HEK293 (cell line): ENCODE measurements around the gene OST4.

Source experiments
- FEZF1 ChIP-seq: fragments of 450-650 bp; formaldehyde crosslinking; IDR thresholded peaks from 2 replicates; pipeline ENCODE4 v1.5.1; 2016; ENCODE audit warnings: missing biosample characterization, missing genetic modification characterization
- KLF10 ChIP-seq: fragments of 450-650 bp; IDR thresholded peaks from 2 replicates; pipeline ENCODE4 v1.5.1; 2018; ENCODE audit warnings: missing biosample characterization, mild to moderate bottlenecking, missing genetic modification characterization
- KLF16 ChIP-seq: fragments of 450-650 bp; formaldehyde crosslinking; IDR thresholded peaks from 2 replicates; pipeline ENCODE4 v1.5.1; 2017; ENCODE audit warnings: missing biosample characterization, missing genetic modification characterization
- MEIS1 ChIP-seq: sonication (generic); formaldehyde crosslinking; IDR thresholded peaks from 2 replicates; pipeline ENCODE4 v1.8.1; 2022; ENCODE audit warnings: missing genetic modification reagents, mild to moderate bottlenecking, borderline replicate concordance
- PBX3 ChIP-seq: sonication (generic); formaldehyde crosslinking; IDR thresholded peaks from 2 replicates; pipeline ENCODE4 v1.8.1; 2022; ENCODE audit warnings: mild to moderate bottlenecking, moderate library complexity, missing genetic modification reagents
- RBAK ChIP-seq: fragments of 450-650 bp; formaldehyde crosslinking; IDR thresholded peaks from 2 replicates; pipeline ENCODE4 v1.5.1; 2016; ENCODE audit warnings: missing biosample characterization, missing genetic modification characterization
- WT1 ChIP-seq: fragments of 450-650 bp; formaldehyde crosslinking; IDR thresholded peaks from 2 replicates; pipeline ENCODE4 v1.5.1; 2016; ENCODE audit warnings: missing biosample characterization, missing genetic modification characterization
- YY1 ChIP-seq: fragments of 450-650 bp; formaldehyde crosslinking; IDR thresholded peaks from 2 replicates; pipeline ENCODE4 v1.5.1; 2018; ENCODE audit warnings: missing biosample characterization, missing genetic modification characterization
- ZBTB17 ChIP-seq: fragments of 450-650 bp; formaldehyde crosslinking; IDR thresholded peaks from 2 replicates; pipeline ENCODE4 v1.5.1; 2016; ENCODE audit warnings: missing biosample characterization, missing genetic modification characterization
- ZFP41 ChIP-seq: fragments of 450-650 bp; formaldehyde crosslinking; IDR thresholded peaks from 2 replicates; pipeline ENCODE4 v1.5.1; 2016; ENCODE audit warnings: missing biosample characterization, missing genetic modification characterization, borderline replicate concordance
- ZNF121 ChIP-seq: fragments of 450-650 bp; formaldehyde crosslinking; IDR thresholded peaks from 2 replicates; pipeline ENCODE4 v1.5.1; 2016; ENCODE audit warnings: missing biosample characterization, missing genetic modification characterization
- ZNF169 ChIP-seq: fragments of 450-650 bp; formaldehyde crosslinking; IDR thresholded peaks from 2 replicates; pipeline ENCODE4 v1.5.1; 2016; ENCODE audit warnings: missing biosample characterization, missing genetic modification characterization
- ZNF211 ChIP-seq: fragments of 450-650 bp; formaldehyde crosslinking; IDR thresholded peaks from 2 replicates; pipeline ENCODE4 v1.5.1; 2016; ENCODE audit warnings: low read depth, missing biosample characterization, missing genetic modification characterization
- ZNF223 ChIP-seq: fragments of 450-650 bp; formaldehyde crosslinking; IDR thresholded peaks from 2 replicates; pipeline ENCODE4 v1.5.1; 2016; ENCODE audit warnings: missing biosample characterization, missing genetic modification characterization
- ZNF423 ChIP-seq: fragments of 450-650 bp; formaldehyde crosslinking; IDR thresholded peaks from 2 replicates; pipeline ENCODE4 v1.5.1; 2016; ENCODE audit warnings: missing biosample characterization, missing genetic modification characterization
- ZNF433 ChIP-seq: fragments of 450-650 bp; formaldehyde crosslinking; IDR thresholded peaks from 2 replicates; pipeline ENCODE4 v1.5.1; 2016; ENCODE audit warnings: missing biosample characterization, missing genetic modification characterization, low read depth
- ZNF473 ChIP-seq: fragments of 450-650 bp; formaldehyde crosslinking; IDR thresholded peaks from 2 replicates; pipeline ENCODE4 v1.5.1; 2017; ENCODE audit warnings: missing biosample characterization, missing genetic modification characterization
- ZNF585B ChIP-seq: fragments of 450-650 bp; formaldehyde crosslinking; IDR thresholded peaks from 2 replicates; pipeline ENCODE4 v1.5.1; 2016; ENCODE audit warnings: missing biosample characterization, missing genetic modification characterization
- ZNF600 ChIP-seq: fragments of 450-650 bp; formaldehyde crosslinking; IDR thresholded peaks from 2 replicates; pipeline ENCODE4 v1.5.1; 2016; ENCODE audit warnings: missing biosample characterization, missing genetic modification characterization
- ZNF621 ChIP-seq: fragments of 450-650 bp; formaldehyde crosslinking; IDR thresholded peaks from 2 replicates; pipeline ENCODE4 v1.5.1; 2017; ENCODE audit warnings: missing biosample characterization, missing genetic modification characterization
- ZNF626 ChIP-seq: fragments of 450-650 bp; sonication (Bioruptor Pico); formaldehyde crosslinking; IDR thresholded peaks from 2 replicates; pipeline ENCODE4 v1.5.1; 2018; ENCODE audit warnings: missing biosample characterization, missing genetic modification characterization, inconsistent platforms
- ZNF704 ChIP-seq: fragments of 450-650 bp; formaldehyde crosslinking; IDR thresholded peaks from 2 replicates; pipeline ENCODE4 v1.5.1; 2016; ENCODE audit warnings: missing biosample characterization, missing genetic modification characterization
- ZNF785 ChIP-seq: fragments of 450-650 bp; formaldehyde crosslinking; IDR thresholded peaks from 2 replicates; pipeline ENCODE4 v1.5.1; 2016; ENCODE audit warnings: missing biosample characterization, missing genetic modification characterization
- ZSCAN30 ChIP-seq: fragments of 450-650 bp; IDR thresholded peaks from 2 replicates; pipeline ENCODE4 v1.5.1; 2018; ENCODE audit warnings: missing biosample characterization, mild to moderate bottlenecking, missing genetic modification characterization, moderate library complexity
- ZSCAN5A ChIP-seq: fragments of 450-650 bp; formaldehyde crosslinking; IDR thresholded peaks from 2 replicates; pipeline ENCODE4 v1.5.1; 2016; ENCODE audit warnings: missing biosample characterization, missing genetic modification characterization
- TF ChIP-seq, protein P1 (sequence below): fragments of 450-650 bp; formaldehyde crosslinking; IDR thresholded peaks from 2 replicates; pipeline ENCODE4 v1.5.1; 2016; ENCODE audit warnings: missing biosample characterization, missing genetic modification characterization, borderline replicate concordance
- TF ChIP-seq, protein P2 (sequence below): fragments of 450-650 bp; formaldehyde crosslinking; IDR thresholded peaks from 2 replicates; pipeline ENCODE4 v1.5.1; 2016; ENCODE audit warnings: missing biosample characterization, missing genetic modification characterization
- TF ChIP-seq, protein P3 (sequence below): fragments of 450-650 bp; formaldehyde crosslinking; IDR thresholded peaks from 2 replicates; pipeline ENCODE4; 2016; ENCODE audit warnings: missing biosample characterization, missing genetic modification characterization

The OST4 gene

GRCh38 chr2:27050281-27050995 lies 21.0 kb downstream of the OST4 start (continued):
- TF ChIP-seq ZBTB17 (tag by site-specific recombination) (peak; percentile 96), YY1 (tag by site-specific recombination) (no peak), PBX3 (CRISPR knock-in tag) (peak; percentile 59), ZNF121 (tag by site-specific recombination) (no peak), MEIS1 (CRISPR knock-in tag) (no peak), ZSCAN5A (peak; percentile 21; the same call in 1 of the 2 replicates), ZNF423 (tag by site-specific recombination) (no peak), KLF16 (tag by site-specific recombination) (peak; percentile 76), ZNF626 (tag by site-specific recombination) (no peak), ZNF169 (no peak), RBAK (tag by site-specific recombination) (no peak), ZNF585B (tag by site-specific recombination) (peak; percentile 46), WT1 (tag by site-specific recombination) (no peak), KLF10 (tag by site-specific recombination) (no peak; the same call in 1 of the 2 replicates), ZNF223 (tag by site-specific recombination) (no peak), ZNF473 (tag by site-specific recombination) (no peak), ZNF704 (tag by site-specific recombination) (no peak), FEZF1 (peak; percentile 56; the same call in 1 of the 2 replicates), ZNF211 (tag by site-specific recombination) (no peak), ZSCAN30 (0 out of 2 replicates have a peak, but pooled peaks have one; percentile 32), ZNF433 (tag by site-specific recombination) (no peak), ZNF600 (peak; percentile 89; the same call in 1 of the 2 replicates), ZNF621 (tag by site-specific recombination) (no peak), ZNF785 (no peak), ZFP41 (tag by site-specific recombination) (no peak)
- TF ChIP-seq, protein P1, sequence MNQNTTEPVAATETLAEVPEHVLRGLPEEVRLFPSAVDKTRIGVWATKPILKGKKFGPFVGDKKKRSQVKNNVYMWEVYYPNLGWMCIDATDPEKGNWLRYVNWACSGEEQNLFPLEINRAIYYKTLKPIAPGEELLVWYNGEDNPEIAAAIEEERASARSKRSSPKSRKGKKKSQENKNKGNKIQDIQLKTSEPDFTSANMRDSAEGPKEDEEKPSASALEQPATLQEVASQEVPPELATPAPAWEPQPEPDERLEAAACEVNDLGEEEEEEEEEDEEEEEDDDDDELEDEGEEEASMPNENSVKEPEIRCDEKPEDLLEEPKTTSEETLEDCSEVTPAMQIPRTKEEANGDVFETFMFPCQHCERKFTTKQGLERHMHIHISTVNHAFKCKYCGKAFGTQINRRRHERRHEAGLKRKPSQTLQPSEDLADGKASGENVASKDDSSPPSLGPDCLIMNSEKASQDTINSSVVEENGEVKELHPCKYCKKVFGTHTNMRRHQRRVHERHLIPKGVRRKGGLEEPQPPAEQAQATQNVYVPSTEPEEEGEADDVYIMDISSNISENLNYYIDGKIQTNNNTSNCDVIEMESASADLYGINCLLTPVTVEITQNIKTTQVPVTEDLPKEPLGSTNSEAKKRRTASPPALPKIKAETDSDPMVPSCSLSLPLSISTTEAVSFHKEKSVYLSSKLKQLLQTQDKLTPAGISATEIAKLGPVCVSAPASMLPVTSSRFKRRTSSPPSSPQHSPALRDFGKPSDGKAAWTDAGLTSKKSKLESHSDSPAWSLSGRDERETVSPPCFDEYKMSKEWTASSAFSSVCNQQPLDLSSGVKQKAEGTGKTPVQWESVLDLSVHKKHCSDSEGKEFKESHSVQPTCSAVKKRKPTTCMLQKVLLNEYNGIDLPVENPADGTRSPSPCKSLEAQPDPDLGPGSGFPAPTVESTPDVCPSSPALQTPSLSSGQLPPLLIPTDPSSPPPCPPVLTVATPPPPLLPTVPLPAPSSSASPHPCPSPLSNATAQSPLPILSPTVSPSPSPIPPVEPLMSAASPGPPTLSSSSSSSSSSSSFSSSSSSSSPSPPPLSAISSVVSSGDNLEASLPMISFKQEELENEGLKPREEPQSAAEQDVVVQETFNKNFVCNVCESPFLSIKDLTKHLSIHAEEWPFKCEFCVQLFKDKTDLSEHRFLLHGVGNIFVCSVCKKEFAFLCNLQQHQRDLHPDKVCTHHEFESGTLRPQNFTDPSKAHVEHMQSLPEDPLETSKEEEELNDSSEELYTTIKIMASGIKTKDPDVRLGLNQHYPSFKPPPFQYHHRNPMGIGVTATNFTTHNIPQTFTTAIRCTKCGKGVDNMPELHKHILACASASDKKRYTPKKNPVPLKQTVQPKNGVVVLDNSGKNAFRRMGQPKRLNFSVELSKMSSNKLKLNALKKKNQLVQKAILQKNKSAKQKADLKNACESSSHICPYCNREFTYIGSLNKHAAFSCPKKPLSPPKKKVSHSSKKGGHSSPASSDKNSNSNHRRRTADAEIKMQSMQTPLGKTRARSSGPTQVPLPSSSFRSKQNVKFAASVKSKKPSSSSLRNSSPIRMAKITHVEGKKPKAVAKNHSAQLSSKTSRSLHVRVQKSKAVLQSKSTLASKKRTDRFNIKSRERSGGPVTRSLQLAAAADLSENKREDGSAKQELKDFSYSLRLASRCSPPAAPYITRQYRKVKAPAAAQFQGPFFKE (tag by site-specific recombination), result no peak
- TF ChIP-seq, protein P2, sequence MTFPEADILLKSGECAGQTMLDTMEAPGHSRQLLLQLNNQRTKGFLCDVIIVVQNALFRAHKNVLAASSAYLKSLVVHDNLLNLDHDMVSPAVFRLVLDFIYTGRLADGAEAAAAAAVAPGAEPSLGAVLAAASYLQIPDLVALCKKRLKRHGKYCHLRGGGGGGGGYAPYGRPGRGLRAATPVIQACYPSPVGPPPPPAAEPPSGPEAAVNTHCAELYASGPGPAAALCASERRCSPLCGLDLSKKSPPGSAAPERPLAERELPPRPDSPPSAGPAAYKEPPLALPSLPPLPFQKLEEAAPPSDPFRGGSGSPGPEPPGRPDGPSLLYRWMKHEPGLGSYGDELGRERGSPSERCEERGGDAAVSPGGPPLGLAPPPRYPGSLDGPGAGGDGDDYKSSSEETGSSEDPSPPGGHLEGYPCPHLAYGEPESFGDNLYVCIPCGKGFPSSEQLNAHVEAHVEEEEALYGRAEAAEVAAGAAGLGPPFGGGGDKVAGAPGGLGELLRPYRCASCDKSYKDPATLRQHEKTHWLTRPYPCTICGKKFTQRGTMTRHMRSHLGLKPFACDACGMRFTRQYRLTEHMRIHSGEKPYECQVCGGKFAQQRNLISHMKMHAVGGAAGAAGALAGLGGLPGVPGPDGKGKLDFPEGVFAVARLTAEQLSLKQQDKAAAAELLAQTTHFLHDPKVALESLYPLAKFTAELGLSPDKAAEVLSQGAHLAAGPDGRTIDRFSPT (tag by site-specific recombination), result no peak
- TF ChIP-seq, protein P3, sequence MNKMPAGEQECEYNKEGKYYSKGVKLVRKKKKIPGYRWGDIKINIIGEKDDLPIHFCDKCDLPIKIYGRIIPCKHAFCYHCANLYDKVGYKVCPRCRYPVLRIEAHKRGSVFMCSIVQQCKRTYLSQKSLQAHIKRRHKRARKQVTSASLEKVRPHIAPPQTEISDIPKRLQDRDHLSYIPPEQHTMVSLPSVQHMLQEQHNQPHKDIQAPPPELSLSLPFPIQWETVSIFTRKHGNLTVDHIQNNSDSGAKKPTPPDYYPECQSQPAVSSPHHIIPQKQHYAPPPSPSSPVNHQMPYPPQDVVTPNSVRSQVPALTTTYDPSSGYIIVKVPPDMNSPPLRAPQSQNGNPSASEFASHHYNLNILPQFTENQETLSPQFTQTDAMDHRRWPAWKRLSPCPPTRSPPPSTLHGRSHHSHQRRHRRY (tag by site-specific recombination), result no peak
